UCSD-AML1 (cell line): ENCODE results near the gene SYT13.

Source experiments
- DNase-seq: peaks from one replicate; lab custom pipeline; 2025; ENCODE audit not compliant: unreplicated experiment; lab: John Stamatoyannopoulos, UW

The SYT13 gene

GRCh38 chr11:45275828-45276227, 10.3 kb downstream of the SYT13 start:
- no peak for DNase-seq

- DNase-seq = no peak
Measured at GRCh38 chr11:45274206-45274605, 11.9 kb downstream of the SYT13 start.

- DNase-seq = no peak
Measured at GRCh38 chr11:45273509-45273908, 12.6 kb downstream of the SYT13 start.

GRCh38 chr11:45272701-45273100, 13.4 kb downstream of the SYT13 start:
- DNase-seq = no peak

GRCh38 chr11:45270946-45271716, 15.0 kb downstream of the SYT13 start:
- DNase-seq = no peak

- no peak for DNase-seq
Measured at GRCh38 chr11:45269678-45270077, 16.5 kb downstream of the SYT13 start.

GRCh38 chr11:45267652-45268299, 18.4 kb downstream of the SYT13 start:
- DNase-seq = no peak

GRCh38 chr11:45267052-45267451, 19.1 kb downstream of the SYT13 start:
- DNase-seq = peak; percentile 30

- DNase-seq = no peak
Measured at GRCh38 chr11:45266676-45267020, 19.5 kb downstream of the SYT13 start.

- no peak for DNase-seq
Measured at GRCh38 chr11:45265969-45266675, 20.0 kb downstream of the SYT13 start.

- no peak for DNase-seq
Measured at GRCh38 chr11:45264839-45265515, 21.2 kb downstream of the SYT13 start.

GRCh38 chr11:45263773-45264172, 22.4 kb downstream of the SYT13 start:
- no peak for DNase-seq

GRCh38 chr11:45262900-45263299, 23.2 kb downstream of the SYT13 start:
- DNase-seq = no peak

- no peak for DNase-seq
Measured at GRCh38 chr11:45260071-45260470, 26.1 kb downstream of the SYT13 start.

- DNase-seq = no peak
Measured at GRCh38 chr11:45259592-45259991, 26.5 kb downstream of the SYT13 start.

GRCh38 chr11:45258982-45259530, 27.1 kb downstream of the SYT13 start:
- DNase-seq = no peak

GRCh38 chr11:45254070-45254469, 32.1 kb downstream of the SYT13 start:
- DNase-seq = no peak

GRCh38 chr11:45253640-45254039, 32.5 kb downstream of the SYT13 start:
- DNase-seq = no peak

GRCh38 chr11:45252877-45253276, 33.3 kb downstream of the SYT13 start:
- no peak for DNase-seq

- DNase-seq = peak; percentile 59
Measured at GRCh38 chr11:45252134-45252856, 33.8 kb downstream of the SYT13 start.
